Renal cortical epithelial cell (primary cell): Measurements from ENCODE around the gene CUEDC2. TPM values are rescaled to one million over a fixed set of nuclear protein-coding genes. Genes with fewer than 3 reads are reported as not detected.
"Not testable (repeated sequence)": the region's sequence is repeated elsewhere in the genome, so short reads cannot be mapped to it uniquely, and the experiment has no call there.

Experiments used
- DNase-seq: peaks from one replicate; pipeline ENCODE4 v3.0.0-alpha.2; 2011; ENCODE audit warnings: low read depth
- total RNA-seq: library from RNA; depleted of rRNA; stranded (reverse); fragments of >200 nt; gene quantifications from 2 replicates; pipeline ENCODE4 v1.2.3, GENCODE V29; 2014

Gene CUEDC2
- total RNA-seq, 1 donor from 2014 or later: 49.5 TPM

- DNase-seq: not testable (repeated sequence)
Measured at GRCh38 chr10:102454662-102455487, 22.5 kb upstream of the CUEDC2 start.

- no peak for DNase-seq
Measured at GRCh38 chr10:102453502-102453901, 21.1 kb upstream of the CUEDC2 start.

- DNase-seq: peak; percentile 78
Measured at GRCh38 chr10:102452672-102453340, 20.4 kb upstream of the CUEDC2 start.

GRCh38 chr10:102451105-102451969 is 19.0 kb upstream of the CUEDC2 start, which contains the start of gene C10orf95:
TSS of gene C10orf95 (minus strand) at chr10:102451543. CDS start at chr10:102451093, 450 bp downstream.
- DNase-seq: no peak

- no peak for DNase-seq
Measured at GRCh38 chr10:102450374-102451104, 18.2 kb upstream of the CUEDC2 start.

- DNase-seq: no peak
Measured at GRCh38 chr10:102450124-102450373, 17.7 kb upstream of the CUEDC2 start.

GRCh38 chr10:102449321-102450123 is 17.1 kb upstream of the CUEDC2 start:
- peak; percentile 83 for DNase-seq

- no peak for DNase-seq
Measured at GRCh38 chr10:102444851-102445250, 12.5 kb upstream of the CUEDC2 start.

GRCh38 chr10:102438374-102438773 is 6.0 kb upstream of the CUEDC2 start:
- no peak for DNase-seq

- DNase-seq: no peak
Measured at GRCh38 chr10:102437515-102437914, 5.1 kb upstream of the CUEDC2 start.

- DNase-seq: no peak
Measured at GRCh38 chr10:102436312-102436711, 3.9 kb upstream of the CUEDC2 start.

- no peak for DNase-seq
Measured at GRCh38 chr10:102435529-102436233, 3.3 kb upstream of the CUEDC2 start.

- DNase-seq: no peak
Measured at GRCh38 chr10:102435133-102435497, 2.7 kb upstream of the CUEDC2 start.

GRCh38 chr10:102434394-102435132 is 2.2 kb upstream of the CUEDC2 start:
- DNase-seq: peak; percentile 77

GRCh38 chr10:102433619-102434046 is 1.3 kb upstream of the CUEDC2 start:
- DNase-seq: no peak

GRCh38 chr10:102431452-102432124 is 786 bp downstream of the CUEDC2 start:
- DNase-seq: no peak

GRCh38 chr10:102429468-102429867 is 2.9 kb downstream of the CUEDC2 start:
- DNase-seq: no peak

GRCh38 chr10:102426803-102427287 is 5.5 kb downstream of the CUEDC2 start:
- no peak for DNase-seq

- DNase-seq: no peak
Measured at GRCh38 chr10:102425444-102425843, 6.9 kb downstream of the CUEDC2 start.
